Limb (tissue), 2 donors: ENCODE measurements around the gene ANTXR1.

Source experiments
- DNase-seq, 2 donors: peaks; one replicate each; pipeline ENCODE4 v3.0.0-alpha.2; 2016; ENCODE audit errors: extremely low spot score in 2 of 2

ANTXR1 gene

DNA sequence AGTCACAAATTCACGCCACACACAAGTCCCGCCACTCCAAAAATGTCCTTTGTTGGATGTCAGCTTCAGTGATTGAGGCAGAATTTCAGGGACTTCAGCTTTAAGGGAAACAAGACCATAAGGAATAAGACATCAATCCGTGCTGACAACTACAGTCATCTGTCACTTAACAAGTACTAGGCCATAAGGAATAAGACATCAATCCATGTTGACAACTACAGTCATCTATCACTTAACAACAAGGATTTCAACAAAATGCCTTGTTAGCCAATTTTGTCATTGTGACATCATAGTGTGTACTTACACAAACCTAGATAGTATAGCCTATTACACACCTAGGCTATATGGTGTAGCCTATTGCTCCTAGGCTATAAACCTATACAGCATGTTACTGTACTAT is 58.0 kb downstream of the ANTXR1 start:
- no peak for DNase-seq

DNA sequence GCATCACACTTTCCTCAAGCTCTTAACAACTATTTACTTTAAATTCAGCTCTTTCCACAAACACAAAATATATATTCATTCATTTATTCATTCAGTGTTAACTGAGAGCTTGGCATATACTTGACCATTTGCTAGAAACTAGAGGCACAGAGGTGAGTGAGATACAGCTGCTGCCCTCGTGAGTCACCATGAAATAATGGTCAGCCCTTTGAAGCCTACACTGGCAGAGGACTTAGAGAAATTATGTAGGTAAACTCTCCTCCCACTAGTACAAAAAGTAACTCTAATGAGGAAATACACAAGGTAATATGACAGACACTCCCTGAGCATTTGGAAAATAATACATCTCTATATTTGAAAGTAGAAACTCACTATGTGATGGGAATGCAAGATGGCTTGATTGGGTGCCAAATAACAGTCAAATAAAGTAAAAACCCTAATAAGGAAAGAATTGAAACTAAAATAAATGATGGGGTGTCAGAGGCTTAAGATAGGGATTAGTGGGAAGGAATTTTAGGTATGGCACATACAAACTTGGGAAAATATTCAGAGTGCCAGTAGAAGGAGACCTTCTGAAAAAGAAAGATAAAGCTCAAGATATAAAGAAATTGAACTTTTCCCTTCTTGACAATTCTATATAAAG is 61.1 kb downstream of the ANTXR1 start:
- no peak for DNase-seq

DNA sequence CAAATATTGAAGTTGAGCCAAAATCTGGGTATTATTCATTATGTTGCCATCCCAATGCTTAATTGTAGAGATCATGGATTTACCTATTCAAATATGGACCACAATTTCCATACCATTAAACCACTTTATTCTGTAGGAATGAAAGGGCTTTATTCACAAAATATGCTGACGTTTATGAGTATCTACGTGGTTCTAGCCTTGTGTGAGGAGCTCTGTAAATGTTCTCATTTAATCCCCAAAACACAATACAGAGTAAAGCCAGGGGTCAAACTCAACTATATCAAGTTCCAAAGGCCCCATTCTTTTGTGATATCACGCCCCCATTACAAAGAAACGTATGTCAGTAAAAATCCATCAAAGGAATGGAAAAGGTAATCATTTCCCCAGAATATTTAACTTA is 61.9 kb downstream of the ANTXR1 start:
- DNase-seq, result no peak

DNA sequence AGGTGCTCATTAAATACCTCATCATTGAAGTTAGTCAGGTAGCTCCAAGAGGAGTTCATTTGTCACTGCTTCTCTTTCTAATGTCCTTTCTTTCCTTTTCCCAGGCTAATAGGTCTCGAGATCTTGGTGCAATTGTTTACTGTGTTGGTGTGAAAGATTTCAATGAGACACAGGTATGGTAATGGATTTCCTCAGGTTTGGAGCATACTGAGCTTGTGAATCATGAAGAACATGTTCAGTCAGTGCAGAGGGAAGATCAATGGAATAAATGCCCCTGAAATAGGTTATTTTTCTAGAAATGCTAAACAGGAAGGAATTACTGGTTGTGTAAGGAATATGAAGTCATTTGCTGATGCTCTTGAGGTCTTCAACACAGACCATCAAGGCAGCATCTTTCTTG is 62.5 kb downstream of the ANTXR1 start:
- no peak for DNase-seq

DNA sequence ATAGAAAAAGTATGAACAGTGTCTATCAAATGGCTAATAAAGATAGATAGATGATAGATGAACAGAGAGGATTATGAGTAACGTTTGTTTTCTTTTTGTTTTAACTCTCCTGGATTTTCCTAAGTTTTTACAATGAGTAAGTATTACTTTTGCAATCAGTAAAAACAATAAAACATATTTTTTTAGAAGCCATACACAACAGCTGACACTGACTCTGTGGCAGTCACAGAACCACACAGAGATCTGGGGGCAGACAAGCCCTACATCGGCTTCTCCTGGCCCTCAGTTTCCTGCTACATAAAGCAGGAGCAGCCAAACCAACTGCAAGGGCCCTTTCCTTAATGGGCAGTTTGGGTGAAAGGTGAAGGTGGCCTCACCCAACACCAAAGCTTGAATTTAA is 63.6 kb downstream of the ANTXR1 start:
- no peak for DNase-seq

DNA sequence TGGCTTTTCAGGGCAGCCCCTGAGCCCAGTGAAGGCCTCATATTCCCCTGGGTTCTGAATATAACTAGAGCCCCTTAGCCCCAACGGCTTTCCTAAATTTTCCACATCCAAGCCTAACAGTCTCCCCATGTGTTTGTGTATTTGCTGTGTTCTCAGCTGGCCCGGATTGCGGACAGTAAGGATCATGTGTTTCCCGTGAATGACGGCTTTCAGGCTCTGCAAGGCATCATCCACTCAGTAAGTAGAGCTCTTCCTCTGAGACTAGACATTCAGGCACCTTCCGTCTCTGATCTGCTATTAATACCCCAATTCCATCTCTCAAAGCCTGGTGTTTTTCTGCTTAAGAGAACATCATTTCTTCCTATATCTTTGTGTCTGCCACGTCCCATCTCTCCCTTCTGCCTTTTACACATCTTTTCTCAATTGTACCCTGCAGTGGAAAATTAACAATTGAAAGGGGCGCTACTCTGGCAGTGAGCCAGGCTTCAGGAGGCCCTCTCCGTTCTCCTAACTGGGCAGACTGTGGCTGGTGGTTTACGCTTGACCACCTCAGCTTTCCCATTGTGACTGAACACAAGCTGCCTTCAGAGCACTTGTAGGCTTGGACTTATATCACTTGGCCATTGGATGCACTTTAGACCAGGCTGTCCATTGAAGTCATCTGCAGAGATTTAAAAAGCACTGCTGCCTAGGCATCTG is 64.4 kb downstream of the ANTXR1 start:
- no peak for DNase-seq

DNA sequence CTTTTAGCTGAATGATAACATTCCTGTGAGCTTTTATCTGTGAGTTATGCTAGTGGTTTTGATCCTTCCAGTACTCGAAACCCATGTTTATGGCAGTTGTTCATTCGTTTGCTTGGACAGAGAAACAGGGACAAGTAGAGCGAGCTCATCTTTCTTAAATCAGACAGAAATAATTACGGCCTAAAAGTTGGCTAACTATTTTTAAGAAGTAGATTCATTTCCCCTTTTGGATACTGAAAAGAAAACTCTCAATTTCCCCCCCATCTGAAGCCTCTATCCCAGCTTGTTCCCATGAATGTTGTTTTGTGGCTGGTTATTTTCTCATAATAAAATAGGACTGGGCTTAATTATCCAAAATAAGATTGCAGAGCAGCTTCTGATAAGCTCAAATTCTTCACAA is 67.1 kb downstream of the ANTXR1 start:
- DNase-seq, result no peak

DNA sequence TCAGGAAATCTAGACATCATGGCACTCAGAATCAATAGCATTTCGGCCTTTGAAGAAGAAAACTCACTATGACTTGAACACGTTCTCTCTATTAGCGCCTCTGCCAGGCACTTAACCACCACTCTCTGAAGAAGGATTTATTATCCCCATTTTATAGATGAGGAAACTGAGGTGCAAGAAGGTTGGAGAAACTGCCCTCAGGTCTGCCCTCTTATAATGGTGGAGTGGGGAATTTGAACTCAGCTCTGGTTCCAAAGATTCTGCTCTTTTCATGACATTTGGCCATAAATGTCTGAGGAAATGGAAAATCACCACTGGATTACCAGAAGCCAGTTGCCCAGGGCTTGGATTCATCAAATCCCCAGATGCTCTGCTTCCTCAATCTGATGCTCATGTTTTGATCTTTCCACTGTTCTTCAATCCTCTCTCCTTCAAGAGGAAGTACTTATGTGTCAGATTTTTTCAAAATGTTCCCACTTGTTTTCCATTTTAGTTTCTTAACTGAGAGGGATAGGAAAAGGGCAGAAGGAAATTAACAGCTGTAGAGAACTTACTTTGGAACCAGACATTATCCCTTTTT is 68.1 kb downstream of the ANTXR1 start:
- no peak for DNase-seq

DNA sequence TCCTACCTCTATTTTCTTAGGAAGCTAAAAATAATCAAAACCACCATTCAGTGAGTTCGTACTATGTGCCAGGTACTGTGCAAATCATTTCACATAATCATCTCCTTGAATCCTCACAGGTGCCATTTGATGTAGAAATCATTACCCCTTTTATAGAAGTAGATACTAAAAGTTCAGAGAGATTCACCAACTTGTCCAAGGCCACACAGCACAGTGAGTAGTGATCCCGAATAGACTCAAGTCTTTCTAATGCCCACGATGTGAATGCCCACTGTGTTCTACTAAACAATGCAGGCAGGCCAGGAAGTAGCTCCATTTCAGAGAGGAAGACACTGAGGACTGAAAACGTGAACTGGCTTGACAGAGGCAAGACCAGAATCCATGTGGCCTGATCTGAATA is 68.8 kb downstream of the ANTXR1 start:
- no peak for DNase-seq

DNA sequence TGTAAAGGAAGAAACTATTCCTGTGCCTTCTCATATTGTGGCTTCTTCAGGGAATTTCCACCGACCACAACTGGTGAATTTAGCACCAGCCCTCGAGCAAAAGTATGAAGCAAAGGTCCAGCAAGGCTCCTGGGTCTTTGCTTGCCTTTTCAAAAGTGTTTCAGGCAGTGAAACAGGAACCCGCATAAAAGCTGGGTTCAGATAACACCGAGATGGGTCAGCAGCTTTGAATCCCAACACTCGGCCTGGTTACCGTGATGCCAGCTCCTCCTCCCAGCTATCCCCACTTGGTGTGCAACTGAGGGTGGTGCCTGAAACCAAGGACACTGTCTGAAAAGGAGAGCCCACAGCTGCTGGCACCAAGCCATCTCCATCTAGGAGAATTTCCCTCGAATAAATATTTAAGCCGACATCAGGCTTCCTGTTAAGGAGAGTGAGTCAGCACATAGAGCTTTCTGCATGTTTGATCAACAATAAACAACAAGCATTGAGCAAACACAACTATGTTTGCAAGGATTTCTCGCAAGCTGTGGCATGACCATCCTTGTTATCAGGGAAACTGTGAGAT is 69.5 kb downstream of the ANTXR1 start:
- no peak for DNase-seq

DNA sequence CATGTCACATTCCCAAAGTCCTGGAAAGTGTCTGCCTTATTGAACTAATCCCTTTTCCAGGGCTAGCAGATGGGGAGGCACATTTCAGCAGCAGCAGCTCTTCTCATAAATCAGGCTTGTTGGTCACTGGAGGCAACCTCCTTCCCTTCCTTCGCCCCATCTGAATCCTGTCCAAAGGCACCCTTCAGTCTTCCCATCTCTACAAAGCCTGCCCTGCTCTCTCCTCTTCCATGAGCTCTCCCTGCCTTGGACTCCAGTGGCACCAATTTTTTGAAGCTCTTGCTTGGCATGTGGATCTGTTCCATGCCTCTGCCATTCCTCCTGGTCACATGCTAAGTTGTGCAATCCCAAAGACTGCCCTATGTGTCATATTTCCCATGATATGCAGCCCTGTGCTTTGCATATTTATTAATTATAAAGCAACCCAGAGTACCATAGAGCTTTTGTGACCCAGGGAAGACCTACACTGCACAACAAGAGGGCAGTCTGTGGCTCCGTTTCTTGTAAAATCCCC is 70.3 kb downstream of the ANTXR1 start:
- no peak for DNase-seq

DNA sequence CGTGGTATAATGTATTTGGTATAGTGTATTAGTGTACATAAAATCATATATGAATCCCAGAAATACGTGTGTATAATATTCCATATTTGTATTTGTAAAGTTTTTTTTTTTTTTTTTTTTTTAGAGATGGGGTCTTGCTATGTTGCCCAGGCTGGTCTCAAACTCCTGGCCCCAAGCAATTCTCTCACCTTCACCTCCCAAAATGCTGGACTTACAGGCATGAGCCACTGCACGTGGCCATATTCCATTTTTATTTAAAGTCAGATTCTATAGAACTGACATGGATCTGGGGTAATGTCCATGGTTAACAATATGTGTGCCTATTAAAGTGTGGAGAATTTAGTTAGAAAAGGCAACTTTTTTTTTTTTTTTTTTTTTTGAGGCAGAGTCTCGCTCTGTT is 71.5 kb downstream of the ANTXR1 start:
- no peak for DNase-seq

DNA sequence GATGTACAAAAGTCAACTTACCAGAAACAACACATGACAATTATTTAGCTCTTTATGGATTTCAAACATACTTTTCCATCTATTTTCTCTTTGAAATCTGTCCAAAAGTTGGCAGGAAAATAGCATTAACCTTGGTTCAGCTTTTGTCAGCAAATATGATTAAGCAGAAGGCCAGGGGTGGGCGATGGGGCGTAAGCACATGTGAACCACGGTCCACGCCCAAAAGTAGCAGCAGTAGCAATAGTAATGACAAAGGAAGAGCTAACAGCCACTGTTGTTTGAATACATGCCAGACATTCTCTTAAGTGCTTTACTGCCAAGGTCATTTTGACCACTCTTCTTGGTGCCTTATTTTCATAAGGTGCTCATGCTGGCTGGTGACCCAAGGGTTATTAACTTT is 73.5 kb downstream of the ANTXR1 start:
- no peak for DNase-seq

DNA sequence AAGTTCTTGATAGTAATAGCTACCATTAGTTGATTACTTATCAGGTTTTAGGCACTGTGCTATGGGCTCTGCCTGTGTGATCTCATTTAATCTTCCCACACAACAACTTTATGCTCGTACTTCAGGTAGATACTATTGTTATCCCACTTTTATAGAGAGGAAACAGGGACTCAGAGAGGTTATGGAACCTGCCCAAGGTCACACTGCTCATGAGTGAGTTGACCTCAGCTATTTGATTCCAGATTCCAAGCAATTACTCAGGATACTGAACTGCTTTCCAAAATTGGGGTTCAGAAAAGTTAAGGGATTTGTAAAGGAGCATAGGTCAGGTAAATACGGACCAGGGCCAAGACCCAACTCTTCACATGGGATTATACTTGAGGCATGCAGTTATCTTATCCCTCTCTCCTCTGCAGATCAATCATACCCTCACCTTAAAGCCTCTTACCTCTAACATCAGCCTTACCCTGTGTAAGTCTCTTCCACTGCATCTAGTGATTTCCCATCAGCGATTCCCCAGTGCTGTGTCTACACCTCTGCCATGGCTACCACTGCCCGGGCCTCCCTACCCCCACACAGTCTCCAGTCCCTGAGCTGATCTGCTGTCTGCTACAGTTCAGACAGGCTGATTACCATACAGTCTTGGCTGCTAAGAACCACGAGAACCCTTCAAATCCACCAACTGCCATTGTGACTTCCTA is 74.4 kb downstream of the ANTXR1 start:
- no peak for DNase-seq

DNA sequence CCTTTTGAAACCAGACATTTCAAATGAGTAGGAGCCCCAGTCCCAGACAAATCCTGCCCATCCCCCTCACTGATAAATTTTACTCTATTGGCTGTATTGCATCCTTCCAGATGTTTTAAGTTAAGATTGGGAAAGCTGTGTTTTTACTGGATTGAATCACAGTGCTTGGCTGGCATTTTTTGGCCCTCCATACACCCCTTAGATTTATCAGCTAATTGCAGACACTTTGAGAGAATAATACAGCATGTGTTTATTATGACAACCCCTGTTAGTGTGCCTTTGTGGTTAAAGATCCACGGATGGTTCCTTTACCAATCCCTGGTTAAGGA is 74.9 kb downstream of the ANTXR1 start:
- no peak for DNase-seq

DNA sequence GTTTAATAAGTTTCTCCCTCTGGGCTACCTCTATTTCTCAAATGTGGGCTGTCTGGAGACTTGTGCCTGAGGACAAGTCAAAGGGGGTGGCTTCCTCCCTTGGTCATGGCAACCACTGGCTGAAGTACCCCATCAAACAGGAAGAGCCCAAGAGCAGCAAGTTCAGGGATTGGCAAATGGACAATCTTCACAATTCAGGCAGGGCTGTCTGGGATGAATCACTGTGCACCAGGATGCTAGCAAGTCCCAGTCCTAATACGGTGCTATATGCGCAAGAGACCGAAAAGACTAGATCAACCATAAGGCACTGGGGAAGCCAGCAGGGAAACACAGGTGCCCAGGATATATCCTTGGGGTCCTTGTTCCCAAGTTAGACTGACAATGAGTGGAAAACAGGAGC is 75.5 kb downstream of the ANTXR1 start:
- DNase-seq, result no peak

DNA sequence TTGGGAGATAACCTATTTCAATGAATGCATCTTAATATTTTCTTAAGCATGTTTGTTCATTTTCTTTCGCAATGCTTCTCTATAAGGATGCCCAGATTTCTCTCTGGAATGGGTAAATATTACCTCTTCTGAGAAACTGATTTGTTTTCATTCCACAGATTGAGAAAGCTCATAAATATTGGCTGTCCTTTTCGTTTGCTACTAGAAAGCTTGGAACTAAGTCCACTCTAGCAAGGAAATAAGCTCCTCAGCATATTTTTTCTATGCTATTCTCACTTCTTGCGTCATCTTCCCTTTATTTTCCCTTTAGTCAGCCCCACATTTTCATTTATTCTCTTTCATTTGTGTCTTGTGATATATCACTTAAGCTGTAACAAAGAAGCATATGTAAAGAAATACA is 76.3 kb downstream of the ANTXR1 start:
- no peak for DNase-seq

DNA sequence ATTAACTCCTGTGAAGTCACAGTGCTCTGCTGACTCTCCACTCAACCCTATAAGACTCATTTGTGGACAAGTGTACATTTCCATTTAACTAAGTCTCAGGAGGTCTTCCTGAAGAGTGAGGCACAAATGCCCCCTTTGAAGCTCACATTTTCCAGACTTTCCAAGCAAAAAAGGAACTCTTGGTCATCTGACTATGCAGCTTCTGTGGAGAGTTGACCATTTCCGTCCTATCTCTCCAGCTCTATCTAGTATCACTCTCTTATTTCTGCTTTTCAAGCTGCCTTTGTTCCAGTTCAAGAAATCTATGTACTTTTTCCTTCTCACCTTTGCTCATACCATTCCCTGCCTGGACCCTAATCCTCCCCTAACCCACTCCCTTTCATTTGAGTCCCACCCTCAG is 77.0 kb downstream of the ANTXR1 start:
- DNase-seq, result no peak

DNA sequence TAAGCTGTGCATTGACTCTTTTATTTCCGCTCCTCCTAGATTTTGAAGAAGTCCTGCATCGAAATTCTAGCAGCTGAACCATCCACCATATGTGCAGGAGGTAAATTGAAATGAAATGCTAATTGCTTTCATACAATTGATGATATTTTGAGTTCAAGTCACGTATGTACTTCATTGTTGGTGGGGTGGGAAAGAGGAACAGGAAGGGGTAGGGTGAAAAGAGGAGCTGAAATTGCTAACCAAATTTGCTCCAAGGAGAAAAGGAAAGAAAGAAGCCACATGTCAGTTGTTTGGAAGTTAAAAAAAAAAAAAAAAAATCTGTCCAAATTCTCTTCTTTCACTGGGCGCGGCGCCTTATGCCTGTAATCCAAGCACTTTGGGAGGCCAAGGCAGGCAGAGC is 77.8 kb downstream of the ANTXR1 start:
- DNase-seq, result no peak

DNA sequence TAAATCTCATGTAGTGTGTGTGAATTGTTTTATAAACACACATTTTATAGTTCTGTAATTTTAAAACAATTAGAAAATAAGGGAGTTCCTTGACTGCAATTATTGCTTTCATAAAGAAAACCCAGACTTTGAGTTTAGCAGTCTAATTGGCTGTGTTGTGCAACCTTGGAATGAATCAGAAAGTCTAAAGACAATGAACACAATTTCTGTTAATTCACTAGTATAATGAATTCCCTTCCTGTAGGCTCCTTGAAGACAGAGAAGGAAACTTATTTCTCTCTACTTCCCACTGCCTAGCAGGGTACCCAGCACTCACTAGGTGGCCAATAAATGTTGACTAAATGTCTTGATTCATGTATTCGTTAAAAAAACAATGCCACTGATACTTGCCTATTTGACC is 79.9 kb downstream of the ANTXR1 start:
- DNase-seq, result no peak

DNA sequence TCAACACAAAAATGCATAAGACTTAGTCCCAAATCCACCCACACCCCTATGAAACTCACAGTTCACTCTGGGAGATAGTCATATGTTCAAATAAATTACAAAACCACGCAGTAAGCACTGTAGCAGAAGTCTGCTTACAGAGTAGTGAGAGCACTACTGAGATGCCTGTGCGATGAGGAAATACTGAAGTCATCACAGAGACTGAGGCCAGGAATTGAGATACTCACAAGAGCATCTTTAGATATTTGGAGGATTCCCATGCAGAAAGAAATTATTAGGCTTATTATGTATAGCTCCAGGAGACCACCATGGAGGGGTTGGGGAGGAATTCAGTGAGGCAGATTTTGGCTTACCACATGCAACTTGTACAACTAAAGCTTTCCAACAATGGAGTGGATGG is 82.3 kb downstream of the ANTXR1 start:
- peak in 1 of 2 donors; percentile 73 for DNase-seq
